Amniotic stem cell (primary cell): ENCODE data around the gene ME3.
"Not testable (repeated sequence)": the region's sequence is repeated elsewhere in the genome, so short reads cannot be mapped to it uniquely, and the experiment has no call there.

ENCODE experiments used
- DNase-seq: peaks from one replicate; lab custom pipeline; 2025; lab: John Stamatoyannopoulos, UW

The ME3 gene

DNA sequence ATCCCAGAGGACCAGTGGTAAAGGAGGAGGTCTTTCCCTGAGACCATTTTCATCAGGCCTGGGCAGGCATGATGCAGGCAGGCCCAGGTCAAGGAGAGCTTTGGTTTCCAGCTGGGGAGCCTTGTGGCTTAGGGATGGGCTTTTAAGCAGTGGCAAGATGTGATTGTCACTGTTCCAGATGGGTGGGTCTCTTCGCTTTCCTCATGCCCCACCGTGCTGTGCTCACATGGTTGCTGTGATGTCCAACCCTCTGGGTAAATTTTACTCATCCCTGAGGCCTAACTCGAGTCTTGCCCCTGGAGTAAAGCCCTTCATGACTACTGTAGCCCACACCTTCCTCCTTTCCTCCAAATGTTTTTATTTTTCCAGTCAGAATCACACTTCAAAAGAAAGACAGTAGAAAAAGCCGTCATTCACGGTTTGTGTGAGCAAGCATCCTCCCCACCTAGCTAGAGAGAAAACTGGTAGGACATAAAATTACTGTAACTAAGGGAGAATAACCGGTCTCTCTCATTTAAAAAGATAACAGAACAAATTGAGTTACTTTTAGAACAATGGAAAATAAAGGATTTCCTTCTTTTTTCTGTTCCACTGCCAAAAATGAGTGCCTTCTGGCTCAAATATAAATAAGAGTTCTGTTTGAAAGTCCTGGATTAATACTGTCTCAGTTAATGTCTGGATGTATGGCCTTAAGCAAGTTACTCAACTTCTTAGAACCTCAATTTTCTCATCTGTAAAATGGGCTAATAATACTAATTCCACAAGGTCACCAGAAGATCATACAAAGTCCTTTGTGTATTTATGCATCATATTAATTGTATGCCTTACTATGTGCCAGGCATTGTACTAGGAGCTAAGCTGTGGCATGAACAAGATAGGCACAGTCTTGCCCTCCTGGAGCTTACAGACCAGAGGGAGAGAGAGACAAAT is 84.9 kb downstream of the ME3 start:
- no peak for DNase-seq

GRCh38 chr11:86586307-86586706 is 86.1 kb downstream of the ME3 start:
- DNase-seq = no peak

- no peak for DNase-seq
Observed at GRCh38 chr11:86582898-86583297, 89.5 kb downstream of the ME3 start.

GRCh38 chr11:86580535-86580934 is 91.9 kb downstream of the ME3 start:
- no peak for DNase-seq

GRCh38 chr11:86579406-86579731 is 93.0 kb downstream of the ME3 start:
- DNase-seq = no peak

- DNase-seq = no peak
Observed at GRCh38 chr11:86578727-86579405, 93.5 kb downstream of the ME3 start.

- DNase-seq = no peak
Observed at GRCh38 chr11:86577644-86578636, 94.5 kb downstream of the ME3 start.

DNA sequence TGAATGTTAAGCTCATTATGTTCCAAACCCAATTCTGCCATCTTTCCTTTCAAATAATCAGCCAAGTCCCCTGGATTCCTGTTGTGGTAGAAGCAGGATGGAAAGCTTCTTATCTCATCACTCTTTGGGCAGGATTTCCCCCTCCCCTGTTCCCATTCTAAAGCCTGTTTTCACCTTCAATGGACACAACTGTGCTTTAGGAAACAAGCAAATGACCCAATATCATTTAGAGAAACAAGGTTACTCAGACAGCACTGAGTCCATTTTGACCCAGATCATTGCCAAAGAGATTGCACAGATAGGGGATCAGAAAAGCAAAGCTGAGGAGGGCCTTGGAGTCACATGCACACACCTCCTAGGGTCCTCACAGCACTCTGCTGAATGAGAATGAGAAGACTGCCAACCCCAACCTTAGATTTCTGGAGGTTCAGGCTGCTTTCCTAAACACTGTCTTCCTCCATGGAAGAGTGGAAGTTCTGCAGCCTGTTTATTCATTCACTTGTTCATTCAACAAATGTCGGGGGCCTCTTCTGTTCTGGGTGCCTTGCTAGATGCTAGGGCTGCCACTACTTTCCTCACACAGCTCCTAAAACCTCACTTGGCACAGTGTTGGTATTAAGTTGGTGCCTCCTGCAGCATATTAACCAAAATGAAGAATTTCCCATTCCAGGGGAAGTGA is 95.3 kb downstream of the ME3 start:
- no peak for DNase-seq

DNA sequence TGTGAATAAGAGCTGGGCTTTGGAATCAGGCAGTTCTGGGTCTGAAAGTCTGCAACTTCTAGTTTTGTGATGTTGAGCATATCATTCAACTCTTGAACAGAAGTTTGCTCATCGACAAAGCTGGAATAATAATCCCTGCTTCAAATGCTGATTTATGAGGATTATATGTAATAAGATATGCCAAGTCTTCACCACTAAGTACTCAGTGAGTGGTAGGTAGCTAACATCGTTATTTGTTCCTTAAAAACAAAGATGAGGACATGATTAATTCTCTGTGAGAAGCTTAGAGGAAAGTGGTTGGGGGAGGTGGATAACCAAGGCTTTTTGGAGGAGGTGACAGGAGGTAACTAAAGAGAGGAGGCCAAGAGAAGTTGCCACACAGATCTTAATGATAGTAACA is 96.5 kb downstream of the ME3 start:
- no peak for DNase-seq

DNA sequence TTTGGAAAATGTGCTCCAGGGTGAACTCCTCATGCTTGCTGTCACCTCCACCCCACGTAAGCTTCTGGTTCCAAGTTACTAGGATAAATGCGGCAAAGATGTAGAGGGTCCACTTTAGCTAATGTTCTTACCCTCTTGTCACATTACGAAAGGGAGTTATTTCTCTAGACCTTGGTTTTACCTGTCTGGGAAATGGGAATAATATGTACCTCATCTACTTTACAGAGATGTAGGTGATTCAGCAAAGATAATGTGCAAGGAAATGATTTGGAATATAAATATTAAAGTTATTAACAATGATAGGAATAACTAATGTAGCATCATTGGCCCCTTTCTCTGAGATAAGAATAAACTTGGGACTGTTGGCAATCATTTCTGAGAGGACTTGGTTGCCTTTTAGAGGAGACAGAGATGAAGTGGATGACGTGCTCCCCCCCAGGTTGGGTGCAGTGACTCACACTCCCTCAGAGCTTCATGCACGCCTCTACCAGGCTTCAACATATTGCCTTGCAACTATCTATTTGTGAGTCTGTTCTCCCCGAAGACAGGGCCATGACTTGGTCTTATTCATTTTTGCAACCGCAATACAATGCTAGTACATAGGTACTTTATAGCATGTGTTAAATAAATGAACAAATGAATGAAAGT is 97.1 kb downstream of the ME3 start:
- DNase-seq = no peak

DNA sequence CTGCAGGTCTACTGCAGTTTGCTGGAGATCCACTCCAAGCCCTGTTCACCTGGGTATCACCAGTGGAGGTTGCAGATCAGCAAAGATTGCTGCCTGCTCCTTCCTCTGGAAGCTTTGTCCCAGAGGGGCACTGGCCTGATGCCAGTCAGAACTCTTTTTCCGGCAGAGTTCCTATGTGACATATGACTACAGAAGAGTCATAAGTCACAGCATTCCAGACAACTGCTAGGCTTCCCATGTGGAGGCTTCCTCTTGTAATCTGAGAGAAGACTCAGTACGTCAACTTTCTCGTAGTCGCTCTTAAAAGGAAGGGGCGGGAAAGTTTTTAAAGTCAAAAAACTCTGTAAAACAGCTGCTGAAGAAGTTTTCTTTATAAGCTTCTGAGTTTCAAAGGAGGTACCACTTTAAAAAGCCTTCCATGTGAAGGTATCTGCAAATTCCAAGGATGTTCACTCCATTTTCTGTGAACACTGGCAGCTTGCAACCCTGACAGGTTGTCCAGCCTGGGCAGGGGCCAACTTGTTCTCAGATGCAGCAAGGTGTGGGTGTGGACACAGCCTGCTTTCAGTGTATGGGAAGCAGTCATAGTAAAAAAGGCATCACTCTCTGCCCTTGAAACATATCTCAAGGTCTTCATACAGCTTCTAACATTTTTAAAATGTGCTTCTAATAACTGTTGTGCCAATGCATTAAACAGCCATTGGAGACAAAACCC is 97.8 kb downstream of the ME3 start:
- DNase-seq = no peak

GRCh38 chr11:86571273-86571948 is 101.0 kb downstream of the ME3 start:
- DNase-seq = no peak

- no peak for DNase-seq
Observed at GRCh38 chr11:86570451-86570850, 102.0 kb downstream of the ME3 start.

GRCh38 chr11:86570020-86570419 is 102.4 kb downstream of the ME3 start:
- DNase-seq = no peak

DNA sequence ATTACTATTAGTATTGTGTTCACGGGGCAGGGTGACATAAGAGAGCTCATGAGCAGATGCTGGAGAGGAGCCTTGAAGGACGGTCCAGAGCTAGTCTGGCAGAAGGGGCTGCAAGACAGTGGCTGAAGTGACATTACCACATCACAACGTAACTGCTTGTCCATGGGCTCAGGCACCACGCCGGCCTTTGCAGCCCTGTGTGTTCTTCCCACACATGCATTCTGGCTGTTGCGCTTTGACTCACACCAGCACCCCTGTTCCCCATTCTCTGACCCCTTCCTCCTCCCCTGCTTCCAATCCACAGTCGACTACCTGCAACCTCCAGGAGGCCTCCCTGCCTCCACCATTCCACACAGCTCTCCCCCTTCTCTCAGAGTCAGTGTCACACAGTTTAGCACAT is 103.3 kb downstream of the ME3 start:
- no peak for DNase-seq

GRCh38 chr11:86565801-86566312 is 106.6 kb downstream of the ME3 start:
- no peak for DNase-seq

GRCh38 chr11:86565388-86565787 is 107.0 kb downstream of the ME3 start:
- no peak for DNase-seq

- DNase-seq = not testable (repeated sequence)
Observed at GRCh38 chr11:86562842-86563241, 109.6 kb downstream of the ME3 start.

DNA sequence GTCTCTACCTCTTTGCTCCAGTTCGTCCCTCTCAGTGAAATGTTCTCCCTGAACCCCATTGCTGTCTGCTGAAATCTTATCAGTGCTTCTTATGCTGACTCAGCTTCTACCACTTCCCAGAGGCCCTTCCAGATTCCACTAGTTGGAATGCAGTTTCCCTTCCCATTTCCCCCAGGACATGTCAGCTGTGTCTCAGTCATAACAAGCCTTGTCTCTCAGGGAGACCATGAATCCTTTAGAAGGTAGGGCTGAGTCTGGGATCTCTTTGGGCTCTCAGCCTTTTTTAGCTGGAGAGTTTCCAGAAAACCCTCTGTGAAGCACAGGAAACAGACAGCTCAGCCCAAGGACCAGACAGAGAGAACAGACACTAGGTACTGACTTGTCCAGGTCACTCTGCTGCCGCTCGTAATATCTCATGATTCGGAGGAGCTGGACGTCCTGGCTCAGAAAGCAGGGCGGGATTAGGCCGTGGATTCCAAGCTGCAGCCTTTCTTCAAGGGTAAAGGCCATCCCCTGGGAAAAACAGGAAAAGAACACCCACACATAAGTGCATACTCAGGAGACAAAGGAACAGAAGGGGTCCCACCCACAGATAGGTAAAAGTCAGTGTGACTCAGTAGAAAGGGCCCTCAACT is 113.0 kb downstream of the ME3 start:
- DNase-seq = no peak
